ENCODE data around the gene IBA57. TPM values are rescaled to one million over a fixed set of nuclear protein-coding genes. Genes with fewer than 3 reads are reported as not detected.

The IBA57 gene
- total and polyA plus RNA-seq, 11 donors, result 4.8 to 18.6 (median 11.8) TPM

- H3K4me1 ChIP-seq, result peaks cover 0 to 52% (median 18%) of the 10 kb centered on the region in 12 donors
- H3K27ac ChIP-seq, result peak overlapping the region in 7 of 12 donors; percentile 29 to 99 (median 43)
- intact Hi-C loops (cut with DNase I), result loop anchor here in 1 of 10 donors (10.0 kb wide), 1 partner anchor 238 kb away; a partner anchor contains a TSS
- DNase-seq (peak; percentile 36 to 74 (median 63)), ATAC-seq (peak; percentile 15 to 48 (median 34))
- peaks cover 0 to 78% (median 41%) of the 10 kb centered on the region in 9 donors for H3K36me3 ChIP-seq
- TF ChIP-seq POLR2A (IDR thresholded peaks at IDR 0.05) (no peak), CTCF (IDR thresholded peaks at IDR 0.05) (no peak)
- WGBS, 4 donors, result 60 to 78% (median 77%) methylated on average over 46 to 53 of the region's 53 CpGs
- H3K9me3 ChIP-seq, result no peaks in the 10 kb centered on the region
- peaks cover 0 to 10% (median 0%) of the 10 kb centered on the region in 9 donors for H3K27me3 ChIP-seq
- no peak overlapping the region for H3K4me3 ChIP-seq
These were observed 51.0 kb downstream of the IBA57 start for GRCh38 chr1:228216371-228217320.

- Histone ChIP-seq H3K27me3 (peaks cover 0 to 5% (median 0%) of the 10 kb centered on the region in 9 donors), H3K4me1 (peaks cover 0 to 56% (median 16%) of the 10 kb centered on the region in 12 donors), H3K9me3 (no peaks in the 10 kb centered on the region), H3K36me3 (peaks cover 0 to 82% (median 49%) of the 10 kb centered on the region in 9 donors), H3K27ac (peak overlapping the region in 1 of 12 donors; percentile 99), H3K4me3 (no peak overlapping the region)
- intact Hi-C loops (cut with DNase I), result loop anchor here in 1 of 10 donors (10.0 kb wide), 1 partner anchor 237 kb away; a partner anchor contains a TSS
- ATAC-seq (no peak), DNase-seq (no peak)
- WGBS, 4 donors, result 63 to 76% (median 69%) methylated on average over 14 of the region's 14 CpGs
- TF ChIP-seq POLR2A (IDR thresholded peaks at IDR 0.05), result no peak
These were observed 52.1 kb downstream of the IBA57 start for GRCh38 chr1:228217551-228218344.

- H3K9me3 ChIP-seq, result no peaks in the 10 kb centered on the region
- intact Hi-C loops (cut with DNase I), result loop anchor here in 1 of 10 donors (10.0 kb wide), 1 partner anchor 236 kb away; a partner anchor contains a TSS
- H3K4me3 ChIP-seq, result no peak overlapping the region
- DNase-seq (peak in 1 of 5 donors; percentile 49), ATAC-seq (peak; percentile 8 to 54 (median 38))
- H3K36me3 ChIP-seq, result peaks cover 0 to 86% (median 49%) of the 10 kb centered on the region in 9 donors
- peak overlapping the region in 2 of 12 donors; percentile 9 to 99 for H3K27ac ChIP-seq
- H3K27me3 ChIP-seq, result peaks cover 0 to 5% (median 0%) of the 10 kb centered on the region in 9 donors
- TF ChIP-seq POLR2A (IDR thresholded peaks at IDR 0.05), result no peak
- no peak for TF ChIP-seq CTCF (IDR thresholded peaks at IDR 0.05)
- H3K4me1 ChIP-seq, result peaks cover 0 to 57% (median 11%) of the 10 kb centered on the region in 12 donors
- 64 to 71% (median 67%) methylated on average over 8 to 14 of the region's 14 CpGs for WGBS, 4 donors
These were observed 53.1 kb downstream of the IBA57 start for GRCh38 chr1:228218513-228219244.
